Stomach (tissue), 9 donors: ENCODE measurements around the gene FCRL6. TPM values are rescaled to one million over a fixed set of nuclear protein-coding genes. Genes with fewer than 3 reads are reported as not detected.

ENCODE experiments used
- DNase-seq, 2 donors: peaks; one replicate each; pipeline versions ENCODE4 v3.0.0 to v3.0.0-alpha.2; 2013 to 2019
- H3K27ac ChIP-seq, 5 donors: fragments of 200-600 bp in 4 of 5; sonication (generic) in 4 of 5; one replicate each; pipeline ENCODE4 v1.5.1; 2013 to 2019; ENCODE audit warnings: mild to moderate bottlenecking in 1 of 5, moderate library complexity in 1 of 5
- H3K27me3 ChIP-seq, 3 donors: fragments of 200-600 bp; sonication (generic); one replicate each; pipeline ENCODE4 v1.5.1; 2017 to 2019; ENCODE audit warnings: mixed run types in 1 of 3
- H3K36me3 ChIP-seq, 4 donors: fragments of 200-600 bp; sonication (generic); 1 replicate in 3 of 4; 2 replicates in 1 of 4; pipeline ENCODE4 v1.5.1; 2016 to 2019
- H3K4me1 ChIP-seq, 4 donors: fragments of 200-600 bp; sonication (generic); one replicate each; pipeline ENCODE4 v1.5.1; 2016 to 2019
- H3K4me3 ChIP-seq, 4 donors: fragments of 200-600 bp; sonication (generic) in 3 of 4; one replicate each; pipeline ENCODE4 v1.5.1; 2016 to 2019; ENCODE audit warnings: mild to moderate bottlenecking in 1 of 4
- H3K9me3 ChIP-seq, 4 donors: fragments of 200-600 bp; sonication (generic); one replicate each; pipeline ENCODE4 v1.5.1; 2016 to 2019
- EP300 ChIP-seq: sonication (generic); formaldehyde crosslinking; IDR thresholded peaks from one replicate; pipeline ENCODE4 v1.6.1; 2017; ENCODE audit warnings: antibody characterized with exemption
- POLR2A ChIP-seq, 4 donors: fragments of 450-650 bp; IDR thresholded peaks; one replicate each; pipeline ENCODE4 v1.6.1; 2016; ENCODE audit warnings: antibody characterized with exemption in 4 of 4, control low read depth in 2 of 4, mild to moderate bottlenecking in 1 of 4, moderate library complexity in 1 of 4
- POLR2AphosphoS5 ChIP-seq, 3 donors: sonication (generic); formaldehyde crosslinking; IDR thresholded peaks; one replicate each; pipeline ENCODE4 v1.6.1; 2016; ENCODE audit warnings: antibody characterized with exemption in 3 of 3
- WGBS, 5 donors: extraction: QIAGEN DNeasy Blood & Tissue Kit in 3 of 5; methylation state at CpG; one replicate each; pipeline versions ENCODE4 v1.1.5 to v1.1.7; 2013 to 2018; 5-methylcytosine and 5-hydroxymethylcytosine counted together
- intact Hi-C: fragments of 100-400 bp; cut with DNase I; formaldehyde crosslinking; loops from one replicate; pipeline ENCODE4 v1.15.1; 2023; ENCODE audit warnings: low total_unique reads
- polyA plus RNA-seq, 3 donors: library from polyadenylated mRNA; stranded (reverse); fragments of 200-250 nt; gene quantifications; one replicate each; pipeline ENCODE4 v1.2.3, GENCODE V29; 2013
- total RNA-seq, 5 donors: library from RNA; depleted of rRNA; stranded (reverse); fragments of >200 nt; gene quantifications; one replicate each; pipeline versions ENCODE4 v1.1.0 to v1.2.3, GENCODE V29; 2014 to 2016
- TF ChIP-seq, protein P1 (sequence below), 7 experiments: fragments of 450-650 bp in 4 of 7; fragments of 200-600 bp in 3 of 7; sonication (generic) in 3 of 7; IDR thresholded peaks; one replicate each; pipeline ENCODE4 v1.5.1; 2016 to 2019; ENCODE audit warnings: antibody characterized with exemption in 7 of 7, control low read depth in 2 of 7, mild to moderate bottlenecking in 1 of 7
- donor health status: healthy with polysubstance abuse.
- donor health status: Bipolar disorder and iron deficiency.
- donor health status: healthy.

FCRL6 gene
- total and polyA plus RNA-seq, 8 donors, result not detected

DNA sequence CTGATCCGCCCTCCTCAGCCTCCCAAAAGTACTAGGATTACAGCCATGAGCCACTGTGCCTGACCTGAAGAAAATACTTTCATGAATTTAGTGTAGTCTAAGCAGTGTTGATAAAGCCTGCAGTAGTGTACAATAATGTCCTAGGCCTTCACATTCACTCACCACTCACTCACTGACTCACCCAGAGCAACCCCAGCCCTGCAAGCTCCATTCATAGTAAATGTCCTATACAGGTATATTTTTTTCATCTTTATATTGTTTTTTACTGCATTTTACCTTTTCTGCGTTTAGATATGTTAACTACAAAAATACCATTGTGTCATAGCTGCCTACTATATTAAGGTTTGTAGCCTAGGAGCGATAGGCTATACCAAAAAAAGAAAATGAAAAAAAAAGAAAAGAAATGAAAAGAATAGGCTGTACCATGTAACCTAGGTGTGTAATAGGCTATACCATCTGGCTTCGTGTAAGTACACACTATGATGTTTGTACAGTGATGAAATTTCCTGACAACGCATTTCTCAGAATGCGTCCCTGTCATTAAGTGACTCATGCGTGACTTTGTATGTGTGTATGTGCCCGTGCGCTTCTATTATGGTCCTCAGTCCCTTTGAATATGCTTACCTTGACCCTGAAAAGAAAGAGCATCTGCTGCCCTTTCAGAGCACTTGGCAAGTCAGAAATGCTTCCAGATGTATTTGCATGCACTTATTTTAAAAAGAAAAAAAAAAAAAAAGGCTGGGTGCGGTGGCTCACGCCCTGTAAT, 15.3 kb downstream of the FCRL6 start:
- intact Hi-C loops, result no loop called here
- no peaks in the 10 kb centered on the region for H3K36me3 ChIP-seq
- no peaks in the 10 kb centered on the region for H3K4me1 ChIP-seq
- 35 to 59% (median 52%) methylated on average over 11 of the region's 11 CpGs for WGBS, 5 donors
- H3K9me3 ChIP-seq, result no peaks in the 10 kb centered on the region
- peak overlapping the region in 1 of 5 donors; percentile 59 for H3K27ac ChIP-seq
- peaks cover 0 to 7% (median 0%) of the 10 kb centered on the region in 3 donors for H3K27me3 ChIP-seq
- TF ChIP-seq EP300, result no peak
- TF ChIP-seq, protein P1, sequence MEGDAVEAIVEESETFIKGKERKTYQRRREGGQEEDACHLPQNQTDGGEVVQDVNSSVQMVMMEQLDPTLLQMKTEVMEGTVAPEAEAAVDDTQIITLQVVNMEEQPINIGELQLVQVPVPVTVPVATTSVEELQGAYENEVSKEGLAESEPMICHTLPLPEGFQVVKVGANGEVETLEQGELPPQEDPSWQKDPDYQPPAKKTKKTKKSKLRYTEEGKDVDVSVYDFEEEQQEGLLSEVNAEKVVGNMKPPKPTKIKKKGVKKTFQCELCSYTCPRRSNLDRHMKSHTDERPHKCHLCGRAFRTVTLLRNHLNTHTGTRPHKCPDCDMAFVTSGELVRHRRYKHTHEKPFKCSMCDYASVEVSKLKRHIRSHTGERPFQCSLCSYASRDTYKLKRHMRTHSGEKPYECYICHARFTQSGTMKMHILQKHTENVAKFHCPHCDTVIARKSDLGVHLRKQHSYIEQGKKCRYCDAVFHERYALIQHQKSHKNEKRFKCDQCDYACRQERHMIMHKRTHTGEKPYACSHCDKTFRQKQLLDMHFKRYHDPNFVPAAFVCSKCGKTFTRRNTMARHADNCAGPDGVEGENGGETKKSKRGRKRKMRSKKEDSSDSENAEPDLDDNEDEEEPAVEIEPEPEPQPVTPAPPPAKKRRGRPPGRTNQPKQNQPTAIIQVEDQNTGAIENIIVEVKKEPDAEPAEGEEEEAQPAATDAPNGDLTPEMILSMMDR (IDR thresholded peaks at IDR 0.05), result no peak
- TF ChIP-seq POLR2AphosphoS5 (IDR thresholded peaks at IDR 0.05), result peak in 2 of 3 donors; percentile 14 to 74
- no peak for TF ChIP-seq POLR2A (IDR thresholded peaks at IDR 0.05)
- H3K4me3 ChIP-seq, result no peak overlapping the region
- DNase-seq, result peak in 1 of 2 donors; percentile 84

DNA sequence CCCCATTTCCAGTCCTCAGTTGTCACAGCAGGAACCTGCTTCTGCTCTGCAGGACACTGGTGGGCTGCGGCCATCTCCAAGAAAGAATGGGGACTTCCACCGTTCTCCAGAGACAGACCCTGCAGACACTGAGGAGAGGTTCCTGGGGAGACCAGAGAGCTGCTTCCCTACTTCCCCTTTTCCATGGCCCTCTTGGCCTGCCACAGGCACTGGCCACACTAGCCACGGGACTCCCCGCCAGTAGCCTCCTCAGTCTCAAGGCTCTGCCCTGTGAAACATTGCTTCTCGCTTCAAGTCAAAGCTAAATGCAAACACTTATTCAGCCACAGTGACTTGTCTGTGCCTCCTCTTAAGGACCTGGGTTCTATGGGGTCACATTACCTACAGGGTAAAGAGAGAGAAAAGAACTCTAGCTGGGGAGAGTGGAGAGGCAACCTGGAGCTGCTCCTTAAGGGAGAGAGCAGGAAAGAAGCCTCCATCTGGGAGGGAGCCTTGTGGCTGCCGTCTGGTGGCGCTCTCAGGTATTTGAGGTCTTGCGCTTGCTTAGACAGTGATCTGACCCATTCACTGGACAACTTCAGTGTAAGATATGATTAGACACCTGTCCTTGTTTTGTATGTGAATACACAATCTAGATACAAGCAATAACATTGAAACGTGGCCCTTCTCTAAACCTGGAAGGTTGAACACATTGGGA, 19.2 kb downstream of the FCRL6 start:
- DNase-seq, result no peak
- Histone ChIP-seq H3K27me3 (peaks cover 0 to 27% (median 2%) of the 10 kb centered on the region in 3 donors), H3K9me3 (no peaks in the 10 kb centered on the region), H3K36me3 (no peaks in the 10 kb centered on the region), H3K27ac (no peak overlapping the region), H3K4me3 (no peak overlapping the region), H3K4me1 (peaks cover 0 to 11% (median 3%) of the 10 kb centered on the region in 4 donors)
- TF ChIP-seq POLR2AphosphoS5 (IDR thresholded peaks at IDR 0.05) (no peak), EP300 (no peak), POLR2A (IDR thresholded peaks at IDR 0.05) (no peak)
- TF ChIP-seq, protein P1 (IDR thresholded peaks at IDR 0.05), result no peak
- intact Hi-C loops, result no loop called here
- WGBS, 5 donors, result 59 to 86% (median 78%) methylated on average over 9 of the region's 9 CpGs

DNA sequence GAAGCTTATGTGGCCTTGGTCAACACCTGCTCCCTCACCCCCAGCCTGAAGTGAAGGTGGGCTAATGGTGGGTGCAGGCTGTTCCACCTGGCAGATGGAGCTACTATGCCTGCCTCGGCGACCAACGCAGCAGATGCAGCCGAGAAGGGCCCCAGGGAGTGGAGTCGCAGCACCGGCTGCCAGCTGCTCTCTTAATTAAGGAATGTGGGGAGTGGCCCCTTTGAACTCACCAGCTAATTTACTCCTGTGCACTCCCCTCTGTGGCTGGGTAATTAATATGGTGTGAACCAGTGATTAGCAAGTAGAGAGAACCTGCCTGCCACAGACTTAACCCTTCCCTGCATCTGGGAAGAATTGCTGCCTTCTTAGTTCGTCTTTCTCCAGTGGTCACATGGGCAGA, 21.2 kb downstream of the FCRL6 start:
- H3K36me3 ChIP-seq, result no peaks in the 10 kb centered on the region
- H3K27ac ChIP-seq, result no peak overlapping the region
- H3K27me3 ChIP-seq, result peaks cover 0 to 27% (median 2%) of the 10 kb centered on the region in 3 donors
- H3K4me1 ChIP-seq, result peaks cover 0 to 32% (median 3%) of the 10 kb centered on the region in 4 donors
- 17 to 59% (median 29%) methylated on average over 1 to 7 of the region's 7 CpGs for WGBS, 5 donors
- intact Hi-C loops, result no loop called here
- no peak overlapping the region for H3K4me3 ChIP-seq
- no peaks in the 10 kb centered on the region for H3K9me3 ChIP-seq
- peak in 1 of 2 donors; percentile 68 for DNase-seq
- TF ChIP-seq EP300 (no peak), POLR2A (IDR thresholded peaks at IDR 0.05) (no peak), POLR2AphosphoS5 (IDR thresholded peaks at IDR 0.05) (no peak)
- TF ChIP-seq, protein P1 (IDR thresholded peaks at IDR 0.05), result no peak

DNA sequence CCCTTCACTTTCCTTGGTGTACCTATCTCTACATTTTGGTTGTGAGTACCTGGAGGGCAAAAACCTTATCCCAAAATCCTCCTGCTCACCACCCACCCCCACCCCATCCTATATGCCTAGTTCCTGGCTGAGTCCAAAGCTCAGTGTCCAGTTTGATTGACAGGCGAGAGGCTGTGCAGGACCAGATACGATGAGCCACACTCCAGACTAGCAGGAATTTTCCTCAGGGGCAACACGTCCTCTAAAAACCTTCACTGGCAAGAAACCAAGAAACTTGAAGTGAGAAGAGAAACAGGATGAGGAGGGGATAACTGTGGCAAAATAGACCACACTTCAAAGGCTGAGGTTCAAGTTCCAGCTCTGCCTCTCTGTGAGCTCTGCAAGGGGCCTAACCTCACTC, 23.4 kb downstream of the FCRL6 start:
- TF ChIP-seq EP300 (no peak), POLR2AphosphoS5 (IDR thresholded peaks at IDR 0.05) (no peak), POLR2A (IDR thresholded peaks at IDR 0.05) (no peak)
- TF ChIP-seq, protein P1 (IDR thresholded peaks at IDR 0.05), result no peak
- 54 to 79% (median 74%) methylated on average over 3 of the region's 3 CpGs for WGBS, 5 donors
- no peak for DNase-seq
- Histone ChIP-seq H3K4me3 (no peak overlapping the region), H3K27me3 (peaks cover 0 to 27% (median 2%) of the 10 kb centered on the region in 3 donors), H3K4me1 (peaks cover 0 to 47% (median 6%) of the 10 kb centered on the region in 4 donors), H3K36me3 (no peaks in the 10 kb centered on the region), H3K27ac (no peak overlapping the region), H3K9me3 (no peaks in the 10 kb centered on the region)
- intact Hi-C loops, result no loop called here
